HCT116 (cell line): ENCODE measurements around the gene MPV17L2. TPM values are rescaled to one million over a fixed set of nuclear protein-coding genes. Genes with fewer than 3 reads are reported as not detected.

Source experiments
- ATAC-seq: fragments of 200-7000 bp; cut with Tn5 transposase; 2 replicates; pipeline ENCODE4 v1.9.1; 2020; ENCODE audit warnings: mild to moderate bottlenecking, moderate library complexity
- BruUV-seq: library from RNA; stranded (reverse); fragments of 400-500 nt; replicated peaks from 2 replicates; lab custom pipeline; 2021; lab: Mats Ljungman, UMichigan
- CTCF ChIA-PET: fragments of 300-600 bp; sonication (Branson Sonifier 250); formaldehyde crosslinking; loops from one replicate; lab custom pipeline; 2021; ENCODE audit warnings: antibody characterized with exemption; lab: Charles Lee
- POLR2A ChIA-PET: fragments of 300-600, 350-600 bp; sonication (Branson Sonifier 250); formaldehyde crosslinking; loops from one replicate; lab custom pipeline; 2021; ENCODE audit warnings: antibody characterized with exemption; lab: Charles Lee
- RAD21 ChIA-PET, 2 experiments: fragments of 300-600 bp; sonication (Branson Sonifier 250); formaldehyde crosslinking; loops; one replicate each; lab custom pipeline; 2023; ENCODE audit warnings: low total read pairs in 2 of 2; ENCODE audit not compliant: uncharacterized antibody in 2 of 2, unreplicated experiment in 2 of 2, low non-redundant PET in 1 of 2; lab: Charles Lee
- DNase-seq: peaks from one replicate; pipeline ENCODE4 v3.0.0-alpha.2; 2010; ENCODE audit warnings: low read depth, low spot score
- H2AFZ ChIP-seq: fragments of 200-600 bp; shearing (Covaris generic), sonication (generic); 2 replicates; pipeline ENCODE4 v1.6.1; 2017; ENCODE audit warnings: low read depth, mixed run types, mixed read lengths, antibody characterized with exemption, low read length; ENCODE audit not compliant: poor library complexity, severe bottlenecking
- H3K27ac ChIP-seq: 2 replicates; pipeline ENCODE4 v1.5.1; 2012; ENCODE audit warnings: low read depth, low read length
- H3K27me3 ChIP-seq: fragments of 200-600 bp; sonication (generic); 2 replicates; pipeline ENCODE4 v1.6.1; 2016; ENCODE audit warnings: mixed run types, low read length, mixed read lengths; ENCODE audit not compliant: insufficient read depth
- H3K36me3 ChIP-seq, 2 experiments: fragments of 200-500 bp in 1 of 2; fragments of 200-600 bp in 1 of 2; sonication (Bioruptor generic) in 1 of 2; sonication (generic) in 1 of 2; 2 replicates each; pipeline versions ENCODE4 v1.5.1 to v1.6.1; 2014 to 2016; ENCODE audit warnings: low read length in 2 of 2, inconsistent platforms in 1 of 2, mixed read lengths in 1 of 2, mixed run types in 1 of 2; ENCODE audit not compliant: insufficient read depth in 2 of 2, control insufficient read depth in 1 of 2
- H3K4me1 ChIP-seq, 2 experiments: fragments of 200-600 bp in 1 of 2; sonication (generic) in 1 of 2; 2 replicates each; pipeline versions ENCODE4 v1.5.1 to v1.6.1; 2012 to 2017; ENCODE audit warnings: low read length in 2 of 2, inconsistent platforms in 1 of 2, mild to moderate bottlenecking in 1 of 2, mixed read lengths in 1 of 2, mixed run types in 1 of 2, moderate library complexity in 1 of 2; ENCODE audit not compliant: insufficient read depth in 2 of 2, control insufficient read depth in 1 of 2
- H3K4me2 ChIP-seq: fragments of 200-600 bp; sonication (generic); 2 replicates; pipeline ENCODE4 v1.6.1; 2017; ENCODE audit warnings: mixed run types, low read length, mixed read lengths
- H3K4me3 ChIP-seq, 2 experiments: fragments of 200-600 bp in 1 of 2; sonication (generic) in 1 of 2; replicated peaks in 1 of 2; 2 replicates each; pipeline ENCODE4 v1.5.1; 2011 to 2016; ENCODE audit warnings: low read length in 2 of 2, control low read depth in 1 of 2, low read depth in 1 of 2, mild to moderate bottlenecking in 1 of 2, mixed read lengths in 1 of 2, mixed run types in 1 of 2
- H3K79me2 ChIP-seq: fragments of 200-600 bp; sonication (generic); 2 replicates; pipeline ENCODE4 v1.6.1; 2017; ENCODE audit warnings: mild to moderate bottlenecking, mixed run types, low read length, moderate library complexity, mixed read lengths; ENCODE audit not compliant: insufficient read depth
- H3K9ac ChIP-seq: fragments of 200-600 bp; sonication (generic); 2 replicates; pipeline ENCODE4 v1.6.1; 2016; ENCODE audit warnings: low read length, mixed read lengths
- H3K9me2 ChIP-seq: fragments of 200-600 bp; sonication (generic), shearing (Covaris generic); 2 replicates; pipeline ENCODE4 v1.6.1; 2017; ENCODE audit warnings: mixed run types, mild to moderate bottlenecking, moderate library complexity; ENCODE audit not compliant: insufficient read depth
- H3K9me3 ChIP-seq, 2 experiments: fragments of 200-500 bp in 1 of 2; fragments of 200-600 bp in 1 of 2; sonication (Bioruptor generic) in 1 of 2; sonication (generic) in 1 of 2; 2 replicates each; pipeline ENCODE4 v1.6.1; 2014 to 2017; ENCODE audit warnings: low read length in 2 of 2, mixed read lengths in 2 of 2, inconsistent platforms in 1 of 2, low read depth in 1 of 2, mild to moderate bottlenecking in 1 of 2, mixed run types in 1 of 2, moderate library complexity in 1 of 2; ENCODE audit not compliant: control insufficient read depth in 1 of 2, insufficient read depth in 1 of 2
- H4K20me1 ChIP-seq: fragments of 200-600 bp; sonication (generic), shearing (Covaris generic); 2 replicates; pipeline ENCODE4 v1.6.1; 2017; ENCODE audit warnings: mixed run types, mild to moderate bottlenecking, moderate library complexity; ENCODE audit not compliant: insufficient read depth
- ATF3 ChIP-seq: IDR thresholded peaks from 2 replicates; pipeline ENCODE4 v1.6.1; 2012
- CEBPB ChIP-seq: IDR thresholded peaks from 2 replicates; pipeline ENCODE4 v1.6.1; 2012; ENCODE audit warnings: low read depth
- EZH2 ChIP-seq: fragments of 200-600 bp; sonication (generic); IDR thresholded peaks from 2 replicates; pipeline ENCODE4 v1.6.1; 2017; ENCODE audit warnings: antibody characterized with exemption, mixed run types
- EZH2phosphoT487 ChIP-seq: fragments of 200-600 bp; IDR thresholded peaks from 2 replicates; pipeline ENCODE4 v1.6.1; 2018; ENCODE audit warnings: antibody characterized with exemption, borderline replicate concordance
- POLR2AphosphoS5 ChIP-seq: IDR thresholded peaks from 2 replicates; pipeline ENCODE4 v1.6.1; 2011; ENCODE audit warnings: mild to moderate bottlenecking, low read depth, low read length, moderate library complexity
- RAD21 ChIP-seq: IDR thresholded peaks from 2 replicates; pipeline ENCODE4 v1.6.1; 2012; ENCODE audit warnings: low read depth, mild to moderate bottlenecking
- SIN3A ChIP-seq: IDR thresholded peaks from 2 replicates; pipeline ENCODE4 v1.6.1; 2012; ENCODE audit warnings: low read depth
- SP1 ChIP-seq: IDR thresholded peaks from 2 replicates; pipeline ENCODE4 v1.6.1; 2012; ENCODE audit warnings: low read depth
- TCF7L2 ChIP-seq: IDR thresholded peaks from 2 replicates; pipeline ENCODE4 v1.7.0; 2011; ENCODE audit warnings: borderline replicate concordance, inconsistent platforms; ENCODE audit not compliant: insufficient read depth, insufficient read length; ENCODE audit errors: extremely low read depth
- YY1 ChIP-seq: IDR thresholded peaks from 2 replicates; pipeline ENCODE4 v1.6.1; 2011; ENCODE audit warnings: low read length, low read depth, moderate library complexity, mild to moderate bottlenecking; ENCODE audit not compliant: insufficient replicate concordance; ENCODE audit errors: extremely low read depth
- ZBTB33 ChIP-seq: IDR thresholded peaks from 2 replicates; pipeline ENCODE4 v1.6.1; 2011; ENCODE audit warnings: mild to moderate bottlenecking, low read length, moderate library complexity; ENCODE audit not compliant: insufficient replicate concordance; ENCODE audit errors: extremely low read depth
- ZFX ChIP-seq: fragments of 450-650 bp; IDR thresholded peaks from 2 replicates; pipeline ENCODE4 v1.6.1; 2017
- ZNF274 ChIP-seq: fragments of 200-500 bp; sonication (Bioruptor generic); IDR thresholded peaks from 2 replicates; pipeline ENCODE4 v1.6.1; 2014; ENCODE audit warnings: mild to moderate bottlenecking, low read depth, low read length, inconsistent platforms
- intact Hi-C: fragments of 100-400 bp; cut with micrococcal nuclease; formaldehyde crosslinking; loops from 2 replicates; pipeline ENCODE4 v1.10.0; 2022
- total RNA-seq: library from RNA; stranded (reverse); gene quantifications from one replicate; pipeline ENCODE4 v1.2.1, GENCODE V29; 2021; ENCODE audit not compliant: unreplicated experiment

MPV17L2 gene
- total RNA-seq, 1 experiment from 2014 or later: 18.7 TPM

DNA sequence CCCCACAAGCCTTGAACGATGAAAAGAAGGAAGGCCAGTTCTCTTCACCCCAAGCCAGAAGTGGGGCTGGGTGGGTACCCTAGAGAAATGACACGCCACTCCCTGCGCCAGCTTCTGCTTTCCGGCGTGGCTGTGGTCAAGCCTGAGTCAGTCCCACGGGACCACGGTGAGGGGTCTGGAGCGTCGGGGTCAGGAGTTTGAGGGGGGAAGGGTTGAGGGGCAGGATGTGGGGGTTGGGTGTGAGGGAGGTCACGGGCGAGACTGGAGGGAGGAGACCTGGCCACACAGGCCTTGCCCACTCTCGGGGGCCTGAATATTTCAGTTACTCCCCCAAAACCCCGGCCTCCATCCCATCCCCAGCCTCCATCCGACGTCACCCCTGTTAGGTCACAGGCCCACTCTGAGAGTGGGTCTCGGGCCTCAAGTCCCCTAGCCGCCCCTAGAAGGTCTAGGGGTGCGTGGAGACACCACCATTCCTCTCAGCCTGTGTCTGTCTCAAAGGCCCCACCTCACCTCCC lies 19.9 kb upstream of the MPV17L2 start:
- Histone ChIP-seq H4K20me1 (no peaks in the 10 kb centered on the region), H3K4me1 (peaks cover 11 to 20% of the 10 kb centered on the region in 2 experiments), H3K27ac (peak overlapping the region; percentile 78), H2AFZ (no peak overlapping the region), H3K4me3 (peak overlapping the region; percentile 72 to 85; a peak in 3 of 4 replicates), H3K27me3 (no peaks in the 10 kb centered on the region), H3K9me2 (no peaks in the 10 kb centered on the region), H3K36me3 (peaks cover 14 to 16% of the 10 kb centered on the region in 2 experiments; a peak in 3 of 4 replicates), H3K4me2 (peak overlapping the region; percentile 89), H3K9ac (peak overlapping the region; percentile 73), H3K79me2 (peaks cover 10% of the 10 kb centered on the region; the same call in 1 of the 2 replicates), H3K9me3 (no peaks in the 10 kb centered on the region)
- POLR2A ChIA-PET: no interaction called here
- TF ChIP-seq RAD21 (no peak), SIN3A (no peak), POLR2AphosphoS5 (no peak), TCF7L2 (no peak), EZH2phosphoT487 (no peak), ATF3 (no peak), ZNF274 (no peak), YY1 (no peak), EZH2 (no peak), SP1 (no peak), ZFX (no peak), ZBTB33 (no peak), CEBPB (no peak)
- RAD21 ChIA-PET: no interaction called here
- BruUV-seq: no TSS peak
- intact Hi-C loops: no loop called here
- DNase-seq (no peak), ATAC-seq (no peak)
- CTCF ChIA-PET: no interaction called here
